Uterus (tissue), 4 donors: ENCODE data around the gene KCNJ3. TPM values are rescaled to one million over a fixed set of nuclear protein-coding genes. Genes with fewer than 3 reads are reported as not detected.

ENCODE experiments used
- DNase-seq, 2 donors: peaks; one replicate each; pipeline ENCODE4 v3.0.0-alpha.2; 2019 to 2020
- H3K27ac ChIP-seq, 2 donors: fragments of 200-600 bp; sonication (generic); 1 replicate in 1 of 2; 2 replicates in 1 of 2; pipeline ENCODE4 v1.5.1; 2016 to 2018
- H3K27me3 ChIP-seq, 2 donors: fragments of 200-600 bp; sonication (generic); one replicate each; pipeline ENCODE4 v1.5.1; 2018 to 2019; ENCODE audit warnings: control low read depth in 1 of 2
- H3K36me3 ChIP-seq, 2 donors: fragments of 200-600 bp; sonication (generic); one replicate each; pipeline ENCODE4 v1.5.1; 2019; ENCODE audit warnings: control low read depth in 1 of 2
- H3K4me1 ChIP-seq, 2 donors: fragments of 200-600 bp; sonication (generic); one replicate each; pipeline ENCODE4 v1.5.1; 2018 to 2019; ENCODE audit warnings: control low read depth in 1 of 2
- H3K4me3 ChIP-seq, 2 donors: fragments of 200-600 bp; sonication (generic); 1 replicate in 1 of 2; 2 replicates in 1 of 2; pipeline ENCODE4 v1.5.1; 2018 to 2019; ENCODE audit warnings: mild to moderate bottlenecking in 1 of 2
- H3K9me3 ChIP-seq, 2 donors: fragments of 200-600 bp; sonication (generic); one replicate each; pipeline ENCODE4 v1.5.1; 2019; ENCODE audit warnings: control low read depth in 1 of 2
- POLR2A ChIP-seq, 2 donors: fragments of 450-650 bp; IDR thresholded peaks; one replicate each; pipeline ENCODE4 v1.6.1; 2016; ENCODE audit warnings: antibody characterized with exemption in 2 of 2, mild to moderate bottlenecking in 1 of 2, moderate library complexity in 1 of 2
- intact Hi-C: fragments of 100-400 bp; cut with DNase I; formaldehyde crosslinking; loops from one replicate; pipeline ENCODE4 v1.15.1; 2023; ENCODE audit warnings: low total_unique reads
- total RNA-seq, 4 donors: library from RNA; depleted of rRNA in 3 of 4; stranded (reverse); fragments of >200 nt in 3 of 4; gene quantifications; one replicate each; pipeline versions ENCODE4 v1.1.0 to v1.2.4, GENCODE V29; 2014 to 2023
- TF ChIP-seq, protein P1 (sequence below), 4 experiments: fragments of 200-600 bp in 2 of 4; fragments of 450-650 bp in 2 of 4; sonication (generic) in 2 of 4; IDR thresholded peaks; one replicate each; pipeline ENCODE4 v1.5.1; 2016 to 2019; ENCODE audit warnings: antibody characterized with exemption in 4 of 4, mild to moderate bottlenecking in 2 of 4, moderate library complexity in 1 of 4
- donor health status: DM: yes; HTN: yes; CAD: no.

Gene KCNJ3
- total RNA-seq, 4 donors from 2014 or later, result 0.69 to 0.91 TPM; not detected in 2

DNA sequence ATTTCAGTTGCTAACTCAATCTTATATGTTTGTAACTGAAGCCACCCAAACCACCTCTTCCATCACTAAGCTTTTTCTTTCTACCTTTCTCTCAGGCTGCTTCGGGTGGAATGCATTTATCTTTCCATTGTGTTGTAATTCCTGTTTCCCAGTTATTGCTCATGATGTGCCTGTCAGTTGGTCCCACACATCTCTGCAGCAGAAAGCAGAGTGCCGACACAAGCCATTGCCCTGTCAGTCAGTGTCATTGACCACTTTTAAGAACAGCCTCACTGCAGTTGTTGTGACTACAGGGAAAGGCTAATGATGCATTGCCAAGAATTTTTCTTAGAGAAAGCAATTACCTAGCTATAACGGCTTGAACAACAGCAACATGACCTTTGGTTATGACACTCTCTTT lies 24.8 kb upstream of the KCNJ3 start:
- Histone ChIP-seq H3K4me3 (no peak overlapping the region), H3K27me3 (no peaks in the 10 kb centered on the region), H3K4me1 (no peaks in the 10 kb centered on the region), H3K27ac (no peak overlapping the region), H3K9me3 (no peaks in the 10 kb centered on the region), H3K36me3 (no peaks in the 10 kb centered on the region)
- TF ChIP-seq, protein P1, sequence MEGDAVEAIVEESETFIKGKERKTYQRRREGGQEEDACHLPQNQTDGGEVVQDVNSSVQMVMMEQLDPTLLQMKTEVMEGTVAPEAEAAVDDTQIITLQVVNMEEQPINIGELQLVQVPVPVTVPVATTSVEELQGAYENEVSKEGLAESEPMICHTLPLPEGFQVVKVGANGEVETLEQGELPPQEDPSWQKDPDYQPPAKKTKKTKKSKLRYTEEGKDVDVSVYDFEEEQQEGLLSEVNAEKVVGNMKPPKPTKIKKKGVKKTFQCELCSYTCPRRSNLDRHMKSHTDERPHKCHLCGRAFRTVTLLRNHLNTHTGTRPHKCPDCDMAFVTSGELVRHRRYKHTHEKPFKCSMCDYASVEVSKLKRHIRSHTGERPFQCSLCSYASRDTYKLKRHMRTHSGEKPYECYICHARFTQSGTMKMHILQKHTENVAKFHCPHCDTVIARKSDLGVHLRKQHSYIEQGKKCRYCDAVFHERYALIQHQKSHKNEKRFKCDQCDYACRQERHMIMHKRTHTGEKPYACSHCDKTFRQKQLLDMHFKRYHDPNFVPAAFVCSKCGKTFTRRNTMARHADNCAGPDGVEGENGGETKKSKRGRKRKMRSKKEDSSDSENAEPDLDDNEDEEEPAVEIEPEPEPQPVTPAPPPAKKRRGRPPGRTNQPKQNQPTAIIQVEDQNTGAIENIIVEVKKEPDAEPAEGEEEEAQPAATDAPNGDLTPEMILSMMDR (IDR thresholded peaks at IDR 0.05), result no peak
- no peak for TF ChIP-seq POLR2A (IDR thresholded peaks at IDR 0.05)
- no peak for DNase-seq
- intact Hi-C loops, result no loop called here

DNA sequence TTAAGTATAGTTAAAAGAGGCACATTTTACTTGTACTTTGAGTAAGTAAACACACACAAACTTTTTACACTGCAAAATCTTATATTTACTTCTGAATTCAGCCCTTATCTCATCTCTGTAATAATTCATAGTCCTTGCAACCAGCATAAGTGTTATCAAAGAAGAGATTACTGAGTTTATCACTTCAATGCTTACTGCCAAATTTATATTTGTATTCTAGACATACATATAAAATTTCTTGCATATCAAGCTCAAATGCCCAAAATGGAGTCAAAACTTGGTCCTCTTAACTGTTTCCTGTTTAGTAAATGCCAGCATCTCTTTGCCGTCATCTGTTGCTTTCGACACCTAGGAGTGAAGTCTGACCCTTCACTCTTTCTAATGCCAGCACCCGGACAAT lies 21.1 kb upstream of the KCNJ3 start:
- DNase-seq, result no peak
- H3K4me3 ChIP-seq, result no peak overlapping the region
- no peaks in the 10 kb centered on the region for H3K27me3 ChIP-seq
- H3K36me3 ChIP-seq, result no peaks in the 10 kb centered on the region
- H3K9me3 ChIP-seq, result no peaks in the 10 kb centered on the region
- intact Hi-C loops, result no loop called here
- H3K27ac ChIP-seq, result no peak overlapping the region
- no peaks in the 10 kb centered on the region for H3K4me1 ChIP-seq
- TF ChIP-seq, protein P1 (IDR thresholded peaks at IDR 0.05), result no peak
- TF ChIP-seq POLR2A (IDR thresholded peaks at IDR 0.05), result no peak

DNA sequence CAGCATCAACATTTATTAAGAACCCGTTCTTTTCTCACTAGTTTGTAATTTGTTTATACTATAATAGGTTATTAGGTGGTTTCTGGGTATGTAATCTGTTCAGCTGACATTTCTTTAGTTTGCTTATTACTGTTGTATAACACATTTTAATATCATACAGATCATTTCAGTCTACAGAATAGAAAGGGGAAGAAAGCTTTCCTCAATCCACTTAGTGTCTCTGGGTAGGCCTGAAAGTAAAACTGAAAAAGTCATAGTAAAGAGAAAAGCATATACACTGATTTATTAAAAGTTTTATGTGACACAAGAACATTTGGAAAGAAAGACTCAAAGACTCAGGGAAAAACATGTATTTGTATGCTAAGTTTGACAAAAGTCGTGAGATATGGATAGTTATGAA lies 16.8 kb upstream of the KCNJ3 start:
- Histone ChIP-seq H3K4me3 (no peak overlapping the region), H3K27ac (no peak overlapping the region), H3K36me3 (no peaks in the 10 kb centered on the region), H3K27me3 (no peaks in the 10 kb centered on the region), H3K9me3 (no peaks in the 10 kb centered on the region), H3K4me1 (no peaks in the 10 kb centered on the region)
- DNase-seq, result no peak
- intact Hi-C loops, result no loop called here
- TF ChIP-seq, protein P1 (IDR thresholded peaks at IDR 0.05), result no peak
- no peak for TF ChIP-seq POLR2A (IDR thresholded peaks at IDR 0.05)

DNA sequence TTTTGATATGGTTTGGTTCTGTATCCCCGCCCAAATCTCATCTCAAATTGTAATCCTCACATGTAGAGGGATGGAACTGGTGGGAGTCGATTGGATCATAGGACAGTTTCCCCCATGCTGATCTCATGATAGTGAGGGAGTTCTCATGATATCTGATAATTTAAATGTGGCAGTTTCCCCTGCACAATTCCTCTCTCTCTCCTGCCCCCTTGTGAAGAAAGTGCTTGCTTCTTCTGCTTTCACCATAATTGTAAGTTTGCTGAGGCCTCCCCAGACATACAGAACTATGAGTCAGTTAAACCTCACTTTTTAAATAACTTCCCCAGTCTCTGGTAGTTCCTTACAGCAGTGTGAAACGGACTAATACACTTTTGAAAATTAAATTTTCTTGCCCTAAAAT lies 12.3 kb upstream of the KCNJ3 start:
- TF ChIP-seq POLR2A (IDR thresholded peaks at IDR 0.05), result no peak
- TF ChIP-seq, protein P1 (IDR thresholded peaks at IDR 0.05), result no peak
- no peak overlapping the region for H3K27ac ChIP-seq
- intact Hi-C loops, result no loop called here

DNA sequence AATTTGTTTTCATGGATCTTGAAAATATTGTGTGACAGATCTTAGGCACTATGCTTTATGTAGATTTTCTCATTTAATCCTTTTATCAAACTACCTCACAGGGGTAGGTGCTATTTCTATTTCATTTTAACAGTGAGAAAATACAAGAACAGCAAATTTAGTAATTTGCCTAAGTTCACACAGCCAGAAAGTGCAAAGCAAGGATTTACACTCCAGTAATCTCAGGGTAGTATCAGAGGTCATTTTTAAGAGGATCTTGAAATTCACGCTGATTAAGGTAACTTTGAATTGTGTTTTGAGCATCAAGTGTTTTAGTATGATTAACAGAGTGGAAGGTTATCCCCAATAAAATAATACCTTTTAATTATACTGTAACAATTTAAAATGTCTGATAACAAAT lies 10.1 kb upstream of the KCNJ3 start:
- H3K4me3 ChIP-seq, result no peak overlapping the region
- H3K4me1 ChIP-seq, result no peaks in the 10 kb centered on the region
- H3K36me3 ChIP-seq, result no peaks in the 10 kb centered on the region
- H3K9me3 ChIP-seq, result no peaks in the 10 kb centered on the region
- no peak for DNase-seq
- TF ChIP-seq POLR2A (IDR thresholded peaks at IDR 0.05), result no peak
- TF ChIP-seq, protein P1 (IDR thresholded peaks at IDR 0.05), result no peak
- no peaks in the 10 kb centered on the region for H3K27me3 ChIP-seq
- intact Hi-C loops, result no loop called here
- H3K27ac ChIP-seq, result no peak overlapping the region

More for the DNA sequence above, 12.3 kb upstream of the KCNJ3 start:
- Histone ChIP-seq H3K36me3 (no peaks in the 10 kb centered on the region), H3K27me3 (no peaks in the 10 kb centered on the region), H3K9me3 (no peaks in the 10 kb centered on the region), H3K4me3 (no peak overlapping the region), H3K4me1 (no peaks in the 10 kb centered on the region)
- no peak for DNase-seq
